Measurements from ENCODE around the gene TMED7. TPM values are rescaled to one million over a fixed set of nuclear protein-coding genes. Genes with fewer than 3 reads are reported as not detected.
"Not testable (repeated sequence)": the region's sequence is repeated elsewhere in the genome, so short reads cannot be mapped to it uniquely, and the experiment has no call there.

The TMED7 gene
- 10 to 100 TPM; 82.1 to 98.9 TPM for total RNA-seq
- long read RNA-seq, donor 1, transcript TMED7-201 (3 exons, 3,757 nt), result major isoform, 34 of 37 reads
- long read RNA-seq, donor 1, partial matches to known transcripts, result 2 of 37 reads
- long read RNA-seq, donor 1, other reads (novel, unspliced or antisense), result 1 of 37 reads
- long read RNA-seq, donor 2, transcript TMED7-201 (3 exons, 3,757 nt), result major isoform, 13 of 14 reads
- long read RNA-seq, donor 2, partial matches to known transcripts, result 1 of 14 reads
- long read RNA-seq, donor 2, other reads (novel, unspliced or antisense), result 0 of 14 reads

- DNase-seq (ENCODE audit: low spot score), result peak; percentile 100
- intact Hi-C loops (cut with DNase I), result no loop called here
Observed at GRCh38 chr5:115625579-115626444, at the start of gene TMED7. TSS of gene TMED7 (minus strand) at chr5:115626036. CDS start at chr5:115625792, 244 bp downstream.

GRCh38 chr5:115674782-115675181, 48.9 kb upstream of the TMED7 start:
- DNase-seq (ENCODE audit: low spot score); intact Hi-C loops (cut with DNase I): not testable (repeated sequence)

- intact Hi-C loops (cut with DNase I), result no loop called here
- no peak for DNase-seq (ENCODE audit: low spot score)
Observed at GRCh38 chr5:115673596-115673995, 47.8 kb upstream of the TMED7 start.

GRCh38 chr5:115671939-115672338, 46.1 kb upstream of the TMED7 start:
- intact Hi-C loops (cut with DNase I), result no loop called here
- no peak for DNase-seq (ENCODE audit: low spot score)

- DNase-seq (ENCODE audit: low spot score), result no peak
- intact Hi-C loops (cut with DNase I), result no loop called here
Observed at GRCh38 chr5:115666023-115666422, 40.2 kb upstream of the TMED7 start.

GRCh38 chr5:115661563-115661962, 35.7 kb upstream of the TMED7 start:
- intact Hi-C loops (cut with DNase I), result no loop called here

GRCh38 chr5:115661101-115661500, 35.3 kb upstream of the TMED7 start:
- intact Hi-C loops (cut with DNase I), result no loop called here
- DNase-seq (ENCODE audit: low spot score), result no peak

More at GRCh38 chr5:115661563-115661962, 35.7 kb upstream of the TMED7 start:
- no peak for DNase-seq (ENCODE audit: low spot score)

GRCh38 chr5:115657881-115658233, 32.0 kb upstream of the TMED7 start:
- DNase-seq (ENCODE audit: low spot score), result no peak
- intact Hi-C loops (cut with DNase I), result no loop called here

- DNase-seq (ENCODE audit: low spot score), result no peak
- intact Hi-C loops (cut with DNase I), result no loop called here
Observed at GRCh38 chr5:115657125-115657880, 31.5 kb upstream of the TMED7 start.

GRCh38 chr5:115656404-115656803, 30.6 kb upstream of the TMED7 start:
- intact Hi-C loops (cut with DNase I), result no loop called here
- DNase-seq (ENCODE audit: low spot score), result no peak

GRCh38 chr5:115655994-115656393, 30.2 kb upstream of the TMED7 start:
- no peak for DNase-seq (ENCODE audit: low spot score)
- intact Hi-C loops (cut with DNase I), result no loop called here

- no peak for DNase-seq (ENCODE audit: low spot score)
- intact Hi-C loops (cut with DNase I), result loop anchor here in 1 of 2 donors (10.0 kb wide), 1 partner anchor 415 kb away; no protein-coding TSS in a partner anchor
Observed at GRCh38 chr5:115649541-115649940, 23.7 kb upstream of the TMED7 start.

- DNase-seq (ENCODE audit: low spot score), result no peak
- intact Hi-C loops (cut with DNase I), result loop anchor here in 1 of 2 donors (10.0 kb wide), 1 partner anchor 417 kb away; no protein-coding TSS in a partner anchor
Observed at GRCh38 chr5:115648056-115648455, 22.2 kb upstream of the TMED7 start.

- not testable (repeated sequence) for DNase-seq (ENCODE audit: low spot score)
- intact Hi-C loops (cut with DNase I), result loop anchor here in 1 of 2 donors (10.0 kb wide), 1 partner anchor 419 kb away; no protein-coding TSS in a partner anchor
Observed at GRCh38 chr5:115645386-115645785, 19.6 kb upstream of the TMED7 start.

GRCh38 chr5:115644046-115644445, 18.2 kb upstream of the TMED7 start:
- DNase-seq (ENCODE audit: low spot score), result no peak
- intact Hi-C loops (cut with DNase I), result loop anchor here in 1 of 2 donors (10.0 kb wide), 1 partner anchor 421 kb away; no protein-coding TSS in a partner anchor

GRCh38 chr5:115641948-115642347, 16.1 kb upstream of the TMED7 start:
- DNase-seq (ENCODE audit: low spot score), result no peak
- intact Hi-C loops (cut with DNase I), result loop anchor here in 1 of 2 donors (10.0 kb wide), 1 partner anchor 423 kb away; no protein-coding TSS in a partner anchor

- intact Hi-C loops (cut with DNase I), result loop anchor here in 1 of 2 donors (10.0 kb wide), 1 partner anchor 425 kb away; no protein-coding TSS in a partner anchor
Observed at GRCh38 chr5:115640274-115640673, 14.4 kb upstream of the TMED7 start.

GRCh38 chr5:115639377-115639776, 13.5 kb upstream of the TMED7 start:
- no peak for DNase-seq (ENCODE audit: low spot score)
- intact Hi-C loops (cut with DNase I), result no loop called here

More at GRCh38 chr5:115640274-115640673, 14.4 kb upstream of the TMED7 start:
- DNase-seq (ENCODE audit: low spot score), result no peak

GRCh38 chr5:115637507-115637906, 11.7 kb upstream of the TMED7 start:
- DNase-seq (ENCODE audit: low spot score), result no peak
- intact Hi-C loops (cut with DNase I), result no loop called here
